Measurements from ENCODE around the gene MS4A5.

DNA sequence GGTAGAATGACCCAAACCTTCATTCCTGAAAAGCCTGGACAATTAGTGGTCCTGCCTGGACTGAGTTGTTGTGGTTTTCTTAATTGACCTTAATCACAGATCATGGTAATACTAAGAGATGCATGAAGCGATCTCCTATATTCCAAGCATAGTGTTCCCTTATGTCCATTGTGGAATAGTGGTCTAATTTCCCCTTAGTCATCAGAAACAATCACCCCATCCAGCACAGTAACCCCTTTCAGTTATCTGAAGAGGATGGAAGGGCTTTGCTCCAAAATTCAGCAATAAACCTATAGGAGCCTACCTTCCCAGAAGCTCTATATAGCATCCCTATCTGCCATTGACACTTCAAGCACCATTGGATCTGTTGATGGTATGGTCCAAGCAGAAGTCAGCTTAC, 6.8 kb upstream of the MS4A5 start:
- TF ChIP-seq POLR2A (IDR thresholded peaks at IDR 0.05) = no peak
- TF ChIP-seq EP300 (IDR thresholded peaks at IDR 0.05) = no peak
